RWPE1 (cell line): ENCODE data around the gene SMIM35.
"Not testable (repeated sequence)": the region's sequence is repeated elsewhere in the genome, so short reads cannot be mapped to it uniquely, and the experiment has no call there.

Source experiments
- CTCF ChIA-PET: fragments of 350-600 bp; sonication (Branson Sonifier 250); formaldehyde crosslinking; extraction: SDS; loops from one replicate; lab custom pipeline; 2021; lab: Yijun Ruan, JAX
- POLR2A ChIA-PET: fragments of 400-600 bp; formaldehyde crosslinking; extraction: SDS; loops from one replicate; lab custom pipeline; 2020; ENCODE audit warnings: antibody characterized with exemption; ENCODE audit not compliant: low non-redundant PET; lab: Yijun Ruan, JAX
- DNase-seq: peaks from one replicate; pipeline ENCODE4 v3.0.0; 2012; ENCODE audit warnings: low spot score
- H3K27ac ChIP-seq: fragments of 450-650 bp; 2 replicates; pipeline ENCODE4 v1.5.1; 2017
- TF ChIP-seq, protein P1 (sequence below): fragments of 450-650 bp; conservative IDR thresholded peaks from 2 replicates; pipeline ENCODE4 v1.5.1; 2017; ENCODE audit warnings: low read depth, mild to moderate bottlenecking

The SMIM35 gene

DNA sequence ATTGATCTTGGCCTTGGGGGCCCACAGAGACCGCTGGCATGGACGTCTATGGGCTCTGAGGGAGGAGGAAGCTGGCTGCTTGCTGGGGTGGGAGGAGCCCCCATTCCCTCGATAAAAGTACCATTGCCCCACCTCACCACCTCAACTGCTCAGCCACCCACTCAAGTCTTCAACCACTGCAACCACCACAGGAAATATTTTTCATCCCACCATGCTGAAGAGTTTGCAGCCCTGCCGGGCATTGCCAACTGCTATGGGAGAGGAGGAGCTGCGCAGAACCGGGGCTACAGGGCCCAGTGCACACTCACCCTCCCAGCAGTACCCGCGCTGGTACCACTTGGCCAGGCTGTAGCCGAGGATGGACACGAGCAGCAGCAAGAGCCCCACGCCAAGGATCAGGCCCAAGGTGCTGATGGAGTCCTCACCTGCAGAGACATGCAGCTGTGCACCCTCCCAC, 71.3 kb downstream of the SMIM35 start:
- TF ChIP-seq, protein P1, sequence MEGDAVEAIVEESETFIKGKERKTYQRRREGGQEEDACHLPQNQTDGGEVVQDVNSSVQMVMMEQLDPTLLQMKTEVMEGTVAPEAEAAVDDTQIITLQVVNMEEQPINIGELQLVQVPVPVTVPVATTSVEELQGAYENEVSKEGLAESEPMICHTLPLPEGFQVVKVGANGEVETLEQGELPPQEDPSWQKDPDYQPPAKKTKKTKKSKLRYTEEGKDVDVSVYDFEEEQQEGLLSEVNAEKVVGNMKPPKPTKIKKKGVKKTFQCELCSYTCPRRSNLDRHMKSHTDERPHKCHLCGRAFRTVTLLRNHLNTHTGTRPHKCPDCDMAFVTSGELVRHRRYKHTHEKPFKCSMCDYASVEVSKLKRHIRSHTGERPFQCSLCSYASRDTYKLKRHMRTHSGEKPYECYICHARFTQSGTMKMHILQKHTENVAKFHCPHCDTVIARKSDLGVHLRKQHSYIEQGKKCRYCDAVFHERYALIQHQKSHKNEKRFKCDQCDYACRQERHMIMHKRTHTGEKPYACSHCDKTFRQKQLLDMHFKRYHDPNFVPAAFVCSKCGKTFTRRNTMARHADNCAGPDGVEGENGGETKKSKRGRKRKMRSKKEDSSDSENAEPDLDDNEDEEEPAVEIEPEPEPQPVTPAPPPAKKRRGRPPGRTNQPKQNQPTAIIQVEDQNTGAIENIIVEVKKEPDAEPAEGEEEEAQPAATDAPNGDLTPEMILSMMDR = no peak
- no peak for DNase-seq
- no peak overlapping the region for H3K27ac ChIP-seq
- POLR2A ChIA-PET = no interaction called here
- CTCF ChIA-PET = no interaction called here

GRCh38 chr11:118014022-118014421, 72.7 kb downstream of the SMIM35 start:
- TF ChIP-seq, protein P1 = no peak
- no peak for DNase-seq
- H3K27ac ChIP-seq = no peak overlapping the region
- ChIA-PET CTCF (no interaction called here), POLR2A (no interaction called here)

- peak; percentile 64 for DNase-seq
- TF ChIP-seq, protein P1 = no peak
- ChIA-PET CTCF (interaction anchor here (0.6 kb wide), 1 partner anchor 227 kb away, joined by 3 read pairs; no protein-coding TSS in a partner anchor), POLR2A (no interaction called here)
- H3K27ac ChIP-seq = peak overlapping the region; percentile 45
Observed at GRCh38 chr11:118012083-118012669, 74.6 kb downstream of the SMIM35 start.

- ChIA-PET POLR2A (no interaction called here), CTCF (no interaction called here)
- TF ChIP-seq, protein P1 = no peak
- DNase-seq = no peak
- no peak overlapping the region; the same call in 1 of the 2 replicates for H3K27ac ChIP-seq
Observed at GRCh38 chr11:118010738-118011461, 75.9 kb downstream of the SMIM35 start.

- TF ChIP-seq, protein P1 = no peak
- CTCF ChIA-PET = no interaction called here
- no peak overlapping the region for H3K27ac ChIP-seq
- POLR2A ChIA-PET = no interaction called here
- DNase-seq = no peak
Observed at GRCh38 chr11:118009864-118010737, 76.7 kb downstream of the SMIM35 start.

GRCh38 chr11:118008271-118008911, 78.4 kb downstream of the SMIM35 start:
- no peak overlapping the region for H3K27ac ChIP-seq
- ChIA-PET CTCF (no interaction called here), POLR2A (no interaction called here)
- no peak for DNase-seq
- TF ChIP-seq, protein P1 = no peak

DNA sequence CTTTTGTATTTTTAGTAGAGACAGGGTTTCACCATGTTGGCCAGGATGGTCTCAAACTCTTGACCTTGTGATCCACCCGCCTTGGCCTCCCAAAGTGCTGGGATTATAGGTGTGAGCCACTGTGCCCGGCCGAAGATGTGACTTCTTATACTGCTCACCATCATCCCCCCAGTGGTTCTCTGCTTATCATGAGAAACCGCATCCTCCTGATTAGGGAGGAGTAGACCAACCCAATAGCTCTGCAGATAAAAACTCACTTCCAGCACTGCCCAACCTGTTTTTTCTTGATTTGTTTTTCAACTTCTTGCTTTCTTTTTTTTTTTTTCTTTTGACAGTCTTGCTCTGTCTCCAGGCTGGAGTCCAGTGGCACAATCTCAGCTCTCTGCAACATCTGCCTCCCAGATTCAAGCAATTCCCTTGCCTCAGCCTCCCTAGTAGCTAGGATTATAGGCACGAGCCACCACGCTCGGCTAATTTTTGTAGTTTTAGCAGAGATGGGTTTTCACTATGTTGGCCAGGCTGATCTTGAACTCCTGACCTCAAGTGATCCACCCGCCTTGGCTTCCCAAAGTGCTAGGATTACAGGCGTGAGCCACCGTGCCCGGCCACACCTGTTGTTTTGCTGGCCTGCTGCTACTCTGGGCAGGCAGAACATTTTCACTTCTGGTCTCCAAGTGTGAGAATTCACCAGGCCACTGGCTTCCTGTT, 79.0 kb downstream of the SMIM35 start:
- CTCF ChIA-PET, POLR2A ChIA-PET, H3K27ac ChIP-seq, DNase-seq: not testable (repeated sequence)
